Measurements from ENCODE around the gene SWAP70. TPM values are rescaled to one million over a fixed set of nuclear protein-coding genes. Genes with fewer than 3 reads are reported as not detected.

SWAP70 gene
- total RNA-seq, 1 donor from 2014 or later: 33.7 TPM

DNA sequence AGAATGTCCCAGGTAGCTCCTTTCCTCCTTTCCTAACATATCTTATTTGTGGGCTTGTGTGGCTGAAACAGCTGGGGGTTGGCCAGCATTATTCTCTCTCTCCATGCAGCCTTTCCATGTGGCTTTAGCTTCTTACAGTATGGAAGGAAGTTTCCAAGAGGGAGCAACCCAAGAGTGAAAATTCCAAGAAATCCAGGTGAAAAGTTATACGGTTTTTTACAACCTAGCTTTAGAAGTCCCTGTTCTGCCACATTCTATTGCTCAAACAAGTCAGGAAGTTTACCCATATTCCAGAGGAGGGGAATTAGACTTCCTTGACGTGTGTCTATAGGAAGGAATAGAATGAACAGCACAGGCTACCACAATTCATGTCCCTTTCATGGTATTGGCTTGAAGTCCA is 10.0 kb upstream of the SWAP70 start:
- FAIRE-seq (no peak), DNase-seq (ENCODE audit: low read depth) (no peak)
- H3K27me3 ChIP-seq (ENCODE audit: insufficient read depth, low read length): no peaks in the 10 kb centered on the region
- Mint-ChIP-seq H3K27ac (ENCODE audit: unreplicated experiment) (no peak overlapping the region), H3K27me3 (ENCODE audit: low read depth, unreplicated experiment) (no peaks in the 10 kb centered on the region), H3K4me3 (ENCODE audit: unreplicated experiment) (no peak overlapping the region), H3K4me1 (ENCODE audit: low read depth, unreplicated experiment) (no peaks in the 10 kb centered on the region), H3K36me3 (ENCODE audit: low read depth, unreplicated experiment) (no peaks in the 10 kb centered on the region), H3K9me3 (ENCODE audit: unreplicated experiment) (no peaks in the 10 kb centered on the region)
- no peak overlapping the region for H3K4me3 ChIP-seq (ENCODE audit: insufficient read depth, low read depth, low read length)
- no peak overlapping the region for H2AFZ ChIP-seq (ENCODE audit: low read depth, low read length)
- H3K4me1 ChIP-seq (ENCODE audit: insufficient read depth, low read length): no peaks in the 10 kb centered on the region
- no peak overlapping the region for H3K4me2 ChIP-seq (ENCODE audit: low read length)
- H3K36me3 ChIP-seq (ENCODE audit: insufficient read depth, low read length): no peaks in the 10 kb centered on the region
- no peak overlapping the region for H3K27ac ChIP-seq (ENCODE audit: low read depth, low read length)
- no peaks in the 10 kb centered on the region for H3K79me2 ChIP-seq (ENCODE audit: insufficient read depth, low read length)
- no peaks in the 10 kb centered on the region for H4K20me1 ChIP-seq (ENCODE audit: insufficient read depth, low read length)
- TF ChIP-seq, protein P1, sequence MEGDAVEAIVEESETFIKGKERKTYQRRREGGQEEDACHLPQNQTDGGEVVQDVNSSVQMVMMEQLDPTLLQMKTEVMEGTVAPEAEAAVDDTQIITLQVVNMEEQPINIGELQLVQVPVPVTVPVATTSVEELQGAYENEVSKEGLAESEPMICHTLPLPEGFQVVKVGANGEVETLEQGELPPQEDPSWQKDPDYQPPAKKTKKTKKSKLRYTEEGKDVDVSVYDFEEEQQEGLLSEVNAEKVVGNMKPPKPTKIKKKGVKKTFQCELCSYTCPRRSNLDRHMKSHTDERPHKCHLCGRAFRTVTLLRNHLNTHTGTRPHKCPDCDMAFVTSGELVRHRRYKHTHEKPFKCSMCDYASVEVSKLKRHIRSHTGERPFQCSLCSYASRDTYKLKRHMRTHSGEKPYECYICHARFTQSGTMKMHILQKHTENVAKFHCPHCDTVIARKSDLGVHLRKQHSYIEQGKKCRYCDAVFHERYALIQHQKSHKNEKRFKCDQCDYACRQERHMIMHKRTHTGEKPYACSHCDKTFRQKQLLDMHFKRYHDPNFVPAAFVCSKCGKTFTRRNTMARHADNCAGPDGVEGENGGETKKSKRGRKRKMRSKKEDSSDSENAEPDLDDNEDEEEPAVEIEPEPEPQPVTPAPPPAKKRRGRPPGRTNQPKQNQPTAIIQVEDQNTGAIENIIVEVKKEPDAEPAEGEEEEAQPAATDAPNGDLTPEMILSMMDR (IDR thresholded peaks at IDR 0.05; ENCODE audit: insufficient read depth, low read depth, low read length): no peak
- TF ChIP-seq EZH2 (IDR thresholded peaks at IDR 0.05; ENCODE audit: insufficient read depth, low read length): no peak
- H3K9ac ChIP-seq (ENCODE audit: low read length): no peak overlapping the region
- H3K9me3 ChIP-seq (ENCODE audit: insufficient read depth, low read depth, low read length): no peaks in the 10 kb centered on the region

DNA sequence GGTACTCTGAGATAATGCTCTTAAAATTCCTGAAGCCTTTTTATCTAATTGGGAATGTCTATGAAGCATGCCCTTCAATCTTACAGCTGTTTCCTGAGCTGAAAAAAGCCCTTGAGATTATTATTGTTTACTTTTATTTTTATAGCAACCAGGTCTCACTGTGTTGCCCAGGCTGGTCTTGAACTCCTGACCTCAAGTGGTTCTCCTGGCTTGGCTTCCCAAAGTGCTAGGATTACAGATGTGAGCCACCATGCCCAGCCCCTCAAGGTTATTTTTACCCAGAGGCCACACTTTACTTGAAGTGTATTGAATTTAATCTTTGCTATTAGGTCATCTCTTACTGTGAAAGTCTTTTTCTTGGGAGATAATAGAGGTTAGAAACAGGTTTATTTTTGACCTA is 7.0 kb upstream of the SWAP70 start:
- Histone ChIP-seq H2AFZ (ENCODE audit: low read depth, low read length) (no peak overlapping the region), H3K27me3 (ENCODE audit: insufficient read depth, low read length) (no peaks in the 10 kb centered on the region), H3K4me1 (ENCODE audit: insufficient read depth, low read length) (no peaks in the 10 kb centered on the region), H4K20me1 (ENCODE audit: insufficient read depth, low read length) (no peaks in the 10 kb centered on the region), H3K36me3 (ENCODE audit: insufficient read depth, low read length) (no peaks in the 10 kb centered on the region), H3K9me3 (ENCODE audit: insufficient read depth, low read depth, low read length) (no peaks in the 10 kb centered on the region), H3K9ac (ENCODE audit: low read length) (no peak overlapping the region), H3K4me2 (ENCODE audit: low read length) (no peak overlapping the region), H3K27ac (ENCODE audit: low read depth, low read length) (no peak overlapping the region), H3K4me3 (ENCODE audit: insufficient read depth, low read depth, low read length) (no peak overlapping the region), H3K79me2 (ENCODE audit: insufficient read depth, low read length) (no peaks in the 10 kb centered on the region)
- Mint-ChIP-seq H3K4me3 (ENCODE audit: unreplicated experiment) (no peak overlapping the region), H3K27ac (ENCODE audit: unreplicated experiment) (no peak overlapping the region), H3K4me1 (ENCODE audit: low read depth, unreplicated experiment) (no peaks in the 10 kb centered on the region), H3K27me3 (ENCODE audit: low read depth, unreplicated experiment) (no peaks in the 10 kb centered on the region), H3K36me3 (ENCODE audit: low read depth, unreplicated experiment) (no peaks in the 10 kb centered on the region), H3K9me3 (ENCODE audit: unreplicated experiment) (no peaks in the 10 kb centered on the region)
- no peak for FAIRE-seq
- no peak for TF ChIP-seq EZH2 (IDR thresholded peaks at IDR 0.05; ENCODE audit: insufficient read depth, low read length)
- TF ChIP-seq, protein P1 (IDR thresholded peaks at IDR 0.05; ENCODE audit: insufficient read depth, low read depth, low read length): no peak
- no peak for DNase-seq (ENCODE audit: low read depth)

DNA sequence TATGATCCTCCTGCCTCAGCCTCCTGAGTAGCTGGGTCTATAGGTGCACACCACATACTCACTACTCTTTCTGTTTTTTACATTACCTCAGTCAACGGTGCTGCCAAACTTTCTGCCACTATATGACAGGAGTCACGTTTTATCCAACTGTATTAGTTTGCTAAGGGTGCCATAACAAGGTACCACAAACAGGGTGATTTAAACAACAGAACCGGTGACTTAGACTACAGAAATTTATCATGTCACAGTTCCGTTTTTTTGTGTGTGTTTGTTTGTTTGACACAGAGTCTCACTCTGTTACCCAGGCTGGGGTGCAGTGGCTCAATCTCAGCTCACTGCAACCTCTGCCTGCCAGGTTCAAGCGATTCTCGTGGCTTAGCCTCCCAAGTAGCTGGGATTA is 6.3 kb upstream of the SWAP70 start:
- H4K20me1 ChIP-seq (ENCODE audit: insufficient read depth, low read length): no peaks in the 10 kb centered on the region
- no peaks in the 10 kb centered on the region for H3K36me3 ChIP-seq (ENCODE audit: insufficient read depth, low read length)
- no peaks in the 10 kb centered on the region for H3K79me2 ChIP-seq (ENCODE audit: insufficient read depth, low read length)
- H3K4me2 ChIP-seq (ENCODE audit: low read length): no peak overlapping the region
- no peaks in the 10 kb centered on the region for H3K36me3 Mint-ChIP-seq (ENCODE audit: low read depth, unreplicated experiment)
- H3K9me3 ChIP-seq (ENCODE audit: insufficient read depth, low read depth, low read length): no peaks in the 10 kb centered on the region
- no peak overlapping the region for H3K4me3 Mint-ChIP-seq (ENCODE audit: unreplicated experiment)
- FAIRE-seq (no peak), DNase-seq (ENCODE audit: low read depth) (no peak)
- H3K27me3 Mint-ChIP-seq (ENCODE audit: low read depth, unreplicated experiment): no peaks in the 10 kb centered on the region
- no peaks in the 10 kb centered on the region for H3K27me3 ChIP-seq (ENCODE audit: insufficient read depth, low read length)
- TF ChIP-seq, protein P1 (IDR thresholded peaks at IDR 0.05; ENCODE audit: insufficient read depth, low read depth, low read length): no peak
- TF ChIP-seq EZH2 (IDR thresholded peaks at IDR 0.05; ENCODE audit: insufficient read depth, low read length): no peak
- H3K4me3 ChIP-seq (ENCODE audit: insufficient read depth, low read depth, low read length): no peak overlapping the region
- no peak overlapping the region for H2AFZ ChIP-seq (ENCODE audit: low read depth, low read length)
- no peaks in the 10 kb centered on the region for H3K9me3 Mint-ChIP-seq (ENCODE audit: unreplicated experiment)
- H3K4me1 ChIP-seq (ENCODE audit: insufficient read depth, low read length): no peaks in the 10 kb centered on the region
- no peak overlapping the region for H3K27ac ChIP-seq (ENCODE audit: low read depth, low read length)
- no peak overlapping the region for H3K9ac ChIP-seq (ENCODE audit: low read length)
- peaks cover 4% of the 10 kb centered on the region for H3K4me1 Mint-ChIP-seq (ENCODE audit: low read depth, unreplicated experiment)
- no peak overlapping the region for H3K27ac Mint-ChIP-seq (ENCODE audit: unreplicated experiment)

Data from astrocyte (in vitro differentiated cells and primary cell).